Vagina (tissue), 2 donors: ENCODE data around the gene CCM2. TPM values are rescaled to one million over a fixed set of nuclear protein-coding genes. Genes with fewer than 3 reads are reported as not detected.

Experiments
- DNase-seq, 2 donors: peaks; one replicate each; pipeline ENCODE4 v3.0.0-alpha.2; 2017; ENCODE audit errors: extremely low spot score in 2 of 2
- H3K27ac ChIP-seq: fragments of 200-600 bp; sonication (generic); one replicate; pipeline ENCODE4 v1.5.1; 2019
- H3K27me3 ChIP-seq: fragments of 200-600 bp; sonication (generic); one replicate; pipeline ENCODE4 v1.5.1; 2019
- H3K36me3 ChIP-seq, 2 donors: fragments of 200-600 bp; sonication (generic); one replicate each; pipeline ENCODE4 v1.5.1; 2017 to 2019
- H3K4me1 ChIP-seq: fragments of 200-600 bp; sonication (generic); one replicate; pipeline ENCODE4 v1.5.1; 2019
- H3K4me3 ChIP-seq, 2 donors: fragments of 200-600 bp; sonication (generic); 1 replicate in 1 of 2; 2 replicates in 1 of 2; pipeline ENCODE4 v1.5.1; 2016 to 2019
- H3K9me3 ChIP-seq: fragments of 200-600 bp; sonication (generic); one replicate; pipeline ENCODE4 v1.5.1; 2019
- CTCF ChIP-seq, 3 experiments: fragments of 450-650 bp in 2 of 3; fragments of 200-600 bp in 1 of 3; sonication (generic) in 1 of 3; IDR thresholded peaks; one replicate each; pipeline ENCODE4 v1.5.1; 2017 to 2019; ENCODE audit warnings: antibody characterized with exemption in 3 of 3, mild to moderate bottlenecking in 2 of 3, moderate library complexity in 2 of 3
- POLR2A ChIP-seq, 2 donors: fragments of 450-650 bp; IDR thresholded peaks; one replicate each; pipeline ENCODE4 v1.6.1; 2017; ENCODE audit warnings: antibody characterized with exemption in 2 of 2, mild to moderate bottlenecking in 2 of 2, moderate library complexity in 2 of 2
- POLR2AphosphoS5 ChIP-seq, 2 donors: sonication (generic); formaldehyde crosslinking; IDR thresholded peaks; one replicate each; pipeline ENCODE4 v1.9.0; 2017; ENCODE audit warnings: antibody characterized with exemption in 2 of 2, mild to moderate bottlenecking in 2 of 2, low read depth in 1 of 2; ENCODE audit not compliant: insufficient read depth in 1 of 2
- intact Hi-C: fragments of 100-400 bp; cut with DNase I; formaldehyde crosslinking; loops from one replicate; pipeline ENCODE4 v1.15.1; 2023
- total RNA-seq: library from RNA; depleted of rRNA; stranded (reverse); fragments of >200 nt; gene quantifications from one replicate; pipeline ENCODE4 v1.2.3, GENCODE V29; 2016

Gene CCM2
- total RNA-seq, 1 donor from 2014 or later: 44.2 TPM

DNA sequence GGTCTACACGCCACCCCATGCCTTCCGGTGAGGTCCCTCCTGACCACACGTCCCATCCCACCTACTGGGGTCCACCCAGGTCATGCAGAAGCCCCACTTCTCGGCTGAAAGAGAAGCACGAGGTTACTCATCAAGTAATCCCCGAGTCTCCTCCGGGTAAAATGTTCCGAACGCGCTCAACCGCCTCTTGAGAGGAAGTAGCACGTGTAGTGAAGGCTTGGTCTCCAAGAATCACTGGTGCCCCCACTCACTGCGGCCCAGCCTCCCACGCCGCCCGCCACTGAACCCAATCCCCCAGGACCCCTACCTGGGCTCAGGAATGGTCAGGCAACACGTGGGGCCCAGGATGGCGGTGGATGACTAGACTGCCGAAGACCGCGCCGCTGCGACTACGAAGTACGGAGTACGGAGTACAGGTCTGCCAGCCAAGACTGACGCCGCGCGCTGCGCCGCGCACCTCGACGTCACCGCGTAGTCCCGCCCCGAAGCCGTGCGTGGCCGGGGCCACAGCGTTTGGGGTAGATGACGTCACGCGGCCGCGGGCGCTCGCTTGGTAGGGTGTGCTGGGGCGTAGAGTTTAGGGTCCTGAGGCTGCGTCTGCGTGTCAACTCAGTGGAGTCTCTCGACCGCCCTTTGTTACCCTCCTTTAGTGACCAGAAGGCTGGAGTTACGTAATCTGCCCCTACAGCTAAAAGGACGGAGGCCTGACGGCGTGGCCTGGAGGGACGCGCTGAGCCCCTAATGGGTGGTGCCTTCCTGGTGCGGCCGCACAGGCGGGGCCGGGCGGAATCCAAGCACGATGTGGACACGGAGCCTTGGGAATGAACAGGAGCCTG, 13.6 kb upstream of the CCM2 start:
- Histone ChIP-seq H3K4me3 (peak overlapping the region; percentile 59 to 67), H3K27me3 (no peaks in the 10 kb centered on the region), H3K4me1 (peaks cover 38% of the 10 kb centered on the region), H3K27ac (peak overlapping the region; percentile 95), H3K9me3 (no peaks in the 10 kb centered on the region), H3K36me3 (peaks cover 0 to 38% of the 10 kb centered on the region in 2 donors)
- peak in 1 of 2 donors; percentile 95 for DNase-seq
- no peak for TF ChIP-seq CTCF (IDR thresholded peaks at IDR 0.05)
- TF ChIP-seq POLR2AphosphoS5 (IDR thresholded peaks at IDR 0.05; ENCODE audit: insufficient read depth in 1 of 2, low read depth in 1 of 2): peak; percentile 62 to 99
- peak in 1 of 2 donors; percentile 94 for TF ChIP-seq POLR2A (IDR thresholded peaks at IDR 0.05)
- intact Hi-C loops: loop anchor here (10.0 kb wide), 2 partner anchors 102 to 412 kb away; partner anchors contain the start of genes DDX56 and PURB

- TF ChIP-seq CTCF (IDR thresholded peaks at IDR 0.05) (no peak), POLR2A (IDR thresholded peaks at IDR 0.05) (no peak), POLR2AphosphoS5 (IDR thresholded peaks at IDR 0.05; ENCODE audit: insufficient read depth in 1 of 2, low read depth in 1 of 2) (no peak)
- intact Hi-C loops: loop anchor here (10.0 kb wide), 2 partner anchors 103 to 413 kb away; partner anchors contain the start of genes DDX56 and PURB
- no peak for DNase-seq
- Histone ChIP-seq H3K4me1 (peaks cover 38% of the 10 kb centered on the region), H3K4me3 (peak overlapping the region in 1 of 2 donors; percentile 59), H3K27ac (peak overlapping the region; percentile 95), H3K27me3 (no peaks in the 10 kb centered on the region), H3K36me3 (peaks cover 0 to 28% of the 10 kb centered on the region in 2 donors), H3K9me3 (no peaks in the 10 kb centered on the region)
These were observed 12.5 kb upstream of the CCM2 start for GRCh38 chr7:44987457-44987856.

- H3K36me3 ChIP-seq: peaks cover 0 to 22% of the 10 kb centered on the region in 2 donors
- H3K4me3 ChIP-seq: no peak overlapping the region
- intact Hi-C loops: loop anchor here (10.0 kb wide), 2 partner anchors 103 to 413 kb away; partner anchors contain the start of genes DDX56 and PURB
- H3K4me1 ChIP-seq: peaks cover 38% of the 10 kb centered on the region
- H3K27me3 ChIP-seq: no peaks in the 10 kb centered on the region
- TF ChIP-seq CTCF (IDR thresholded peaks at IDR 0.05) (no peak), POLR2AphosphoS5 (IDR thresholded peaks at IDR 0.05; ENCODE audit: insufficient read depth in 1 of 2, low read depth in 1 of 2) (no peak), POLR2A (IDR thresholded peaks at IDR 0.05) (no peak)
- no peaks in the 10 kb centered on the region for H3K9me3 ChIP-seq
- no peak for DNase-seq
- H3K27ac ChIP-seq: no peak overlapping the region
These were observed 12.0 kb upstream of the CCM2 start for GRCh38 chr7:44987996-44988395.

- Histone ChIP-seq H3K4me1 (peaks cover 38% of the 10 kb centered on the region), H3K9me3 (no peaks in the 10 kb centered on the region), H3K4me3 (no peak overlapping the region), H3K36me3 (peaks cover 0 to 15% of the 10 kb centered on the region in 2 donors), H3K27me3 (no peaks in the 10 kb centered on the region), H3K27ac (no peak overlapping the region)
- no peak for DNase-seq
- intact Hi-C loops: loop anchor here (10.0 kb wide), 2 partner anchors 104 to 414 kb away; partner anchors contain the start of genes DDX56 and PURB
- no peak for TF ChIP-seq CTCF (IDR thresholded peaks at IDR 0.05)
- no peak for TF ChIP-seq POLR2A (IDR thresholded peaks at IDR 0.05)
- no peak for TF ChIP-seq POLR2AphosphoS5 (IDR thresholded peaks at IDR 0.05; ENCODE audit: insufficient read depth in 1 of 2, low read depth in 1 of 2)
These were observed 11.3 kb upstream of the CCM2 start for GRCh38 chr7:44988701-44989100.
